ENCODE measurements around the gene CCN6.

Gene CCN6

GRCh38 chr6:112014483-112014882 lies 39.4 kb upstream of the CCN6 start:
- no peak overlapping the region for H3K27ac ChIP-seq
- TF ChIP-seq ZFX (IDR thresholded peaks at IDR 0.05): no peak
- TF ChIP-seq, protein P1, sequence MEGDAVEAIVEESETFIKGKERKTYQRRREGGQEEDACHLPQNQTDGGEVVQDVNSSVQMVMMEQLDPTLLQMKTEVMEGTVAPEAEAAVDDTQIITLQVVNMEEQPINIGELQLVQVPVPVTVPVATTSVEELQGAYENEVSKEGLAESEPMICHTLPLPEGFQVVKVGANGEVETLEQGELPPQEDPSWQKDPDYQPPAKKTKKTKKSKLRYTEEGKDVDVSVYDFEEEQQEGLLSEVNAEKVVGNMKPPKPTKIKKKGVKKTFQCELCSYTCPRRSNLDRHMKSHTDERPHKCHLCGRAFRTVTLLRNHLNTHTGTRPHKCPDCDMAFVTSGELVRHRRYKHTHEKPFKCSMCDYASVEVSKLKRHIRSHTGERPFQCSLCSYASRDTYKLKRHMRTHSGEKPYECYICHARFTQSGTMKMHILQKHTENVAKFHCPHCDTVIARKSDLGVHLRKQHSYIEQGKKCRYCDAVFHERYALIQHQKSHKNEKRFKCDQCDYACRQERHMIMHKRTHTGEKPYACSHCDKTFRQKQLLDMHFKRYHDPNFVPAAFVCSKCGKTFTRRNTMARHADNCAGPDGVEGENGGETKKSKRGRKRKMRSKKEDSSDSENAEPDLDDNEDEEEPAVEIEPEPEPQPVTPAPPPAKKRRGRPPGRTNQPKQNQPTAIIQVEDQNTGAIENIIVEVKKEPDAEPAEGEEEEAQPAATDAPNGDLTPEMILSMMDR (conservative IDR thresholded peaks at IDR 0.05): no peak

- no peak overlapping the region for H3K27ac ChIP-seq
- TF ChIP-seq, protein P1 (conservative IDR thresholded peaks at IDR 0.05): no peak
- TF ChIP-seq ZFX (IDR thresholded peaks at IDR 0.05): no peak
These were observed 38.2 kb upstream of the CCN6 start for GRCh38 chr6:112015725-112016124.

- H3K27ac ChIP-seq: no peak overlapping the region
- TF ChIP-seq, protein P1 (conservative IDR thresholded peaks at IDR 0.05): no peak
- no peak for TF ChIP-seq ZFX (IDR thresholded peaks at IDR 0.05)
These were observed 37.6 kb upstream of the CCN6 start for GRCh38 chr6:112016320-112016719.

- no peak overlapping the region for H3K27ac ChIP-seq
- TF ChIP-seq, protein P1 (conservative IDR thresholded peaks at IDR 0.05): no peak
These were observed 36.7 kb upstream of the CCN6 start for GRCh38 chr6:112017169-112017568.

DNA sequence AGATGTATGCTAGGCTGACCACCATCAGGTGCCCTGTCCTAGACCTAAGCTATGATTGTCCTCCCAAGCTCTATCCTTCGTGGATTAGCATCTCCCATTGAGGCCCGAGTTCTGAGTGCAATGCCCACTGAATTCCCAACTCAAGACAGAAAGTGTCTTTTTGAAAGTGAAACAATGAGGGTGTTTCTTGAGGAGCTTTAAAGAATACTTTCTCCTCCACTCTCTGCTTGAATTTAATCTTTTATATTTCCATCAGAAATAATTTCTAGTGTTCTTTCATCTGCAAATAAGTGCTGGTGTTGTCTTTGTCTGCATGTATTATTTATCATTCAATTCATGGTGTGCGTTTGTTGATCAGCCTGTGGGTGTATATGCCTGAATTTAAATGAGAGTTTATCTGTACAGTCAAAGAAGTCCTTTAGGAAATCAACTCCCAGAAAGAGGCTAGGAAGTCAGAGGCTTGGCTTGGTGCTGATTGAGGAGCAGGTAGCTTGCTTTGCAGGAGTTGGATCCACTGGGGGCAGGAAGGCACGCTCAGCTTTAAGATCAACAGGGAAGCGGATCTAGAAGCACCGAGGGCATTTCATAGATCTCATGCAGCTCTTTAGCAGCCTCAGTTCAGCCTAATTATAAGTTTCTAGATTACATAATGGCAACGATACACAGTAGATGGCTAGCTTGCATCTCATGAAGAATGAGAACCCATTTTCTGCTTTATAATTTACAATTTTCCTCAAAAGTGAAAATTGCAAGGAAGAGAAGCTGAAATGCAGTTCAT lies 36.0 kb upstream of the CCN6 start:
- TF ChIP-seq, protein P1 (conservative IDR thresholded peaks at IDR 0.05): no peak
- no peak for TF ChIP-seq ZFX (IDR thresholded peaks at IDR 0.05)
- no peak overlapping the region for H3K27ac ChIP-seq

DNA sequence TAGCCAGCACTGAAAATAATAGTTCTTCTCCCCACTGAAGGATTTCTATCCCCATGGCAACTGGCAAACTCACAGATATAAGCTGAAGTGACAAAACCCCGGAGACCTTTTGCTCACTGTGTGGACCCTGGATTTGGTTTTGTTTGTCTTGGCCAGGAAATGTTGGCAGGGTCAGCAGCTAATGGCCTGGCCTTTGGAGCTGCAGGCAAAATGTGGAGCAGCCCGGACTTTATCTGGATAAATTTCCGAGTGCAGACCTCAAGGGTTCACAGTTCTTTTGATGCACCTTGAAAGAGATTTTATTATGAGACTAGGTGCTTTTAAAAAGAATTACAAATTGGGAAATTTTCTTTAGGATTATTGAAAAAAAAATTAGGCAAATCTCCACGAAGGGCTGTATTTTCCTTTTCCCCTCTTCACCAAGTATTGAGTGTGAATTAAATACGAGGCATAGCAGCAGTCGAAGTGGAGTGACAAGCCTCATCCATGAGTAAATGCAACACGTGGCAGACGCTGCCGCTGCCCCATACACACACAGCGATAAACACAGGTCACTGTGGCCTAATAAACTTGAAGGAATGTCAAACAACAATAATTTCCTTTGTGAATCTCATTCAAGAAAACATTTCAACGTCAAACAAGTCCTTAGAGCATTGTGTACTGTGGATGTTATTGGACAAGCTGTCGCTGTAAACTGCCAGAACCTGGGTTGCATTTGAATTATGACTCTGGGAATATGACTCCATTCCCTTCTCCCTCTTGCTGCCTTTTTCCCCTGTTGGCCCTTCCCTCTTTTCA lies 35.1 kb upstream of the CCN6 start:
- TF ChIP-seq ZFX (IDR thresholded peaks at IDR 0.05): no peak
- TF ChIP-seq, protein P1 (conservative IDR thresholded peaks at IDR 0.05): no peak
- H3K27ac ChIP-seq: peak overlapping the region; percentile 15; the same call in 1 of the 2 replicates

DNA sequence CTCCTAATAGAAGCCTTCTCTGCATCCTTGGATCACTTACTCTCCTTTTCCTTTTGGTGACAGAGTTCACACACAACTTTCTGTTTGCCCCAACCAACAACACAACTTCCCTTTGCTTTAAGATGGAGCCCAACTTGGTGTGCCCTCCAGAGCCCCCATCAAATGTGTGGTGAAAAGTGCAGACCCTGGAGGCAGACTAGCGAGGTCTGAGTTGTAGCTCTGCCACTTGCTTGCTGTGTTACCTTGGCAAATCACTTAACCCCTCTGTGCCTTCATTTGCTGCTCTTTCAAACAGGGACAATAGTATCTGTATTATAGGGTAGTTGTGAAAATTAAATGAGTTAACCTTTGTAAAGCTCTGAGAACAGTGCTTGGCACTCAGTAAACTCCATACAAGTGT lies 34.3 kb upstream of the CCN6 start:
- TF ChIP-seq, protein P1 (conservative IDR thresholded peaks at IDR 0.05): no peak
- no peak for TF ChIP-seq ZFX (IDR thresholded peaks at IDR 0.05)
- H3K27ac ChIP-seq: peak overlapping the region; percentile 15; the same call in 1 of the 2 replicates
